ENCODE results near the gene TMEM54.
A peak's percentile ranks its signal among the peaks of the same experiment; 100 is the strongest.

Gene TMEM54

DNA sequence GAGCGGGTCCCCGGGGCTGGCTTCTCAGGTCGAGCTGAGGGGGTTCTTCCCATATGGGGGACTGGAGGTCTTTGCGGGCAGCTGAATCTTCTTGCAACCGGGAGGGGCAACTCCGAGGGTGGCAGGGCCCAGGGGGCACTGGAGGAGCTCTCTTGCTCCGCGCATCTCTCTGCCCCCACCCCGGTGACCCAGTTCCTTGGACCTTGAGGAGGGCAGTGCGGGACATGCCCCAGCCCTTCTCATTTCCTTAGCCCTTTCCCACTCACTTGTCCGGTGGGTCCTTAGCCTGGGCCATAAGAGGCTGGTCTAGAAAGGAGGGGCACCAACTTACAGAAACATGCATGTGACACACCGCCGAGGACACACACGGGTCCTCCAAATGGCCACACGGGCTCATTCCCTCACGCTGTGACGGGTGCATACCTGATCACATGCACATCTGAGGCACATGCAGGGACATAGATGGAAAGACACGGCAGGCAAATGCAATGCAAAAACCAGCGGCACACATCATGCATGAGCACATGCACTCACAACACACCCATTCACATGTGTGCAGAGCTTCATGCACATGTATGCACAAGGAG lies 14.3 kb downstream of the TMEM54 start:
- DNase-seq: no peak
- in situ Hi-C loops (cut with MboI; ENCODE audit: low pct_unique_long_range_greater_than_20kb, low sequenced_read_pairs): no loop called here

DNA sequence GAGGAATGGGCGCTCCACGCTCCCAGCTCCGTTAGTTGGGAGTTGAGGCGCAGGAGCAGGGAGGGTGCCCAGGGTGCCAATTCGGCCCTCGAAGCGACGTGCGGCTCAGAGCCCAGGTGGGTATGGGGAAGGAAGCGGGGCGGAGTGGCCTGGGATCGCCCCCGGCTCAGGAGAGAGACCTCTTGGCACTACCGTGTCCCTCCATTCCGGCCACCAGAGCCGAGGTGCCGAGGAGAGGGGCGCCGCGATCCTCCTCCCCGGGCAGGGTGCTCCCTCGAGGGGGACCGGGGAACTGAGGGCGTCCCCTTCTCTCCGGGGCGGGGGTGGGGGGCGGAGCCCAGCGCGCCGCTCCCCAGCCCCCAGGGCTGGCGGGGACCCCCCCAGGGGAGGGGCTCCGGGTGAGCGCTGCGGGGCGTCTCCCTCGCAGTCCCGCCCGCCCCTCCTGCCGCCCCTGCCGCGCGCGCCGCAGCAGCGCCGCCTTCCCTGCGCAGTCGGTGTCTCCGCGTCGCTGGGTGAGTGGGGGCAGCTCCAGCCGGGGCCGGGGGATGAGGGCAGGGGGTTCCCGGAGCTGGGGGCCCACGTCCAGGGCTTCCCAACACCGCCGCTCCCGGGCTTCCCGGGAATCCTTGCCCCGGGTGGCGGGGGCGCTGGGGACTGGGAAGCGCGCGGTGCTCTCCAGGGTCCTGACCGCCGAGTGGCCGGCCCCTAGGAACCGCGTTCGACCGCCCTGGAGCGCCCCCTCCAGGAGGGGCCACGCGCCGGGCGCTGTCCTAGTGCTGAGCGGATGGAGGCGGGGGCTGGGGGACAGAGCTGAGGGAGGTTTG lies 15.0 kb downstream of the TMEM54 start, which contains the start of gene HPCA:
TSS of gene HPCA (plus strand) at position 488 of the 824 bp plus-strand sequence. CDS start 2,408 bp downstream, outside the sequence.
- in situ Hi-C loops (cut with MboI; ENCODE audit: low pct_unique_long_range_greater_than_20kb, low sequenced_read_pairs): no loop called here
- peak; percentile 74 for DNase-seq

DNA sequence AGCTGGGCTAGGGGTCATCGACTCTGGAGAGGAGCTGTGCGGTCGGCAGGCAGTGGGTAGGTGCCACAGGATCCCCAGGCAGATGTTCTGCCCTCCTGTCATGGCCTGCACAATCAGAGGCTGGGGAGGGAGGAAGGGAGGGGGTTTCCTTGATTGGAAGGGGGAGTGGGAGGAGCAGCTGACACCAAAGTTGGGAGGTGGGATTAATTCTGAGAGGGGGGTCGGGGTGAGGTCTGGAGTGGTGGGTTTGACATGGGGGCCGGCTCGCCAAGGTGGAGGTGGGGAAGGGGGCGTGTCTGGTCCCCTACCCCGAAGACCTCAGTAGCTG lies 15.5 kb downstream of the TMEM54 start:
- DNase-seq: no peak
- in situ Hi-C loops (cut with MboI; ENCODE audit: low pct_unique_long_range_greater_than_20kb, low sequenced_read_pairs): no loop called here

DNA sequence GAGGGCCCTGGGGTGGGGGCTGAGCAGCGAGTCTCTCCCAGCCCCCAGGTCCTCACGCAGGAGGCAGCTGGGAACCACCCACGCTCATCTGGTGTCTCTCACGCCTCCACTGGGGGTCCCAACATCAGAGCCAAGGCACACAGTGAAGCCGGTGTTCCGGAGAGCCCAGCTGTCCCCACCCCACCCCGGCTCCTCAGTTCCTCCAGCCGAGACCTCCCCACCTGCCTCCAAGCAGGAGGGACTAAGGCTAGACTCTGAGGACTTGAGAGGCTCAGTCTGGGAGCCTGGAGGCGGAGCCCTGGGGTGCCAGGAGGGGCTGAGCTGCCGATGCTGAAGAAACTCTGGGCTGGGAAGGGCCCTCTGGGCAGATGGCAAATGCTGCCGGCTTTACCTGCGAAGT lies 16.5 kb downstream of the TMEM54 start:
- in situ Hi-C loops (cut with MboI; ENCODE audit: low pct_unique_long_range_greater_than_20kb, low sequenced_read_pairs): no loop called here
- no peak for DNase-seq

DNA sequence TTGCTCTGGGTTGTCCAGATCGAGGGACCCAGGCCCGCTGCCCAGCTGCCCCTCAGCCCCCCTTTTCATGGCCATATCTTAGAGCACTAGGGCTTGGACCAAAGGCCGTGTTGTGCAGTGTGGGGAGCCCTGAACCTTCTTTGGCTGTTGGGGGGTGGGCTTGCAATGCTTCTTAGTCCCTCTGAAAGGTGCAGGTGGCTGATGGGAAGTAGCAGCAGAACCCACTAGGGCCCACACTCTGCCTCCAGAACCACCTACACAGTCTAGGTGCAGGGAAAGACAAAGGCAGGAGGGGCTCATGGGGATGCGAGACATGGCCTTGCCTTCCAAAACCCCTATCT lies 17.2 kb downstream of the TMEM54 start:
- DNase-seq: no peak
- in situ Hi-C loops (cut with MboI; ENCODE audit: low pct_unique_long_range_greater_than_20kb, low sequenced_read_pairs): no loop called here

DNA sequence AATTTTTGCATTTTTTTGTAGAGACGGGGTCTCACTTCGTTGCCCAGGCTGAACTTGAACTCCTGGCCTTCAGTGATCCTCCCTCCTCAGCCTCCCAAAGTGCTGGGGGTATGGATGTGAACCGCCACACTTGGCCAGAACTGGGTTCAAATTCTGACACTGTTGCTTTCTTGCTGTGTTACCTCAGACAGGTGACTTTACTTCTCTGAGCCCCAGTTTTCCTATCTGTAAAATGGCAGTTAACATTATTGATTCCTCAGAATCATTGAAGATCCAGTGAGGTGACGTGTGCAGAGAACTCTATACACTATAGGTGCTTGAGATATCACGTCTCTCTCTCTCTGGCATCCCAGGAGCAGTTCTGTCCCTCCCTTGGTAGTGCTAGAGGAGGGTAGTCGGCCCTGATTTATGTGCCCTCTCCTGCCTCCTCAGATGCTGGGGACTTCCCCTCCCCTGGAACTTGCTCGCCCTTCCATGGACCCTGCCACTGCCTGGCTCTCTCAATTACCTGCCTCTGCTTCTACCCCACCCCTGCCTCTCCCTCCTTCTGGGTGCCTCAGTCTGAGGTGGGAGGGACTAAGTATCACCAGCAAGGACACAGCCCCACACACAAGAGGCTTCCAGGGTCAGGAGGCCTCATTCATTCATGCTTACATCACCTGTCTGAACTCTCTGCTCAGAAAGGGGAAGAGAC lies 17.7 kb downstream of the TMEM54 start:
- in situ Hi-C loops (cut with MboI; ENCODE audit: low pct_unique_long_range_greater_than_20kb, low sequenced_read_pairs): no loop called here

DNA sequence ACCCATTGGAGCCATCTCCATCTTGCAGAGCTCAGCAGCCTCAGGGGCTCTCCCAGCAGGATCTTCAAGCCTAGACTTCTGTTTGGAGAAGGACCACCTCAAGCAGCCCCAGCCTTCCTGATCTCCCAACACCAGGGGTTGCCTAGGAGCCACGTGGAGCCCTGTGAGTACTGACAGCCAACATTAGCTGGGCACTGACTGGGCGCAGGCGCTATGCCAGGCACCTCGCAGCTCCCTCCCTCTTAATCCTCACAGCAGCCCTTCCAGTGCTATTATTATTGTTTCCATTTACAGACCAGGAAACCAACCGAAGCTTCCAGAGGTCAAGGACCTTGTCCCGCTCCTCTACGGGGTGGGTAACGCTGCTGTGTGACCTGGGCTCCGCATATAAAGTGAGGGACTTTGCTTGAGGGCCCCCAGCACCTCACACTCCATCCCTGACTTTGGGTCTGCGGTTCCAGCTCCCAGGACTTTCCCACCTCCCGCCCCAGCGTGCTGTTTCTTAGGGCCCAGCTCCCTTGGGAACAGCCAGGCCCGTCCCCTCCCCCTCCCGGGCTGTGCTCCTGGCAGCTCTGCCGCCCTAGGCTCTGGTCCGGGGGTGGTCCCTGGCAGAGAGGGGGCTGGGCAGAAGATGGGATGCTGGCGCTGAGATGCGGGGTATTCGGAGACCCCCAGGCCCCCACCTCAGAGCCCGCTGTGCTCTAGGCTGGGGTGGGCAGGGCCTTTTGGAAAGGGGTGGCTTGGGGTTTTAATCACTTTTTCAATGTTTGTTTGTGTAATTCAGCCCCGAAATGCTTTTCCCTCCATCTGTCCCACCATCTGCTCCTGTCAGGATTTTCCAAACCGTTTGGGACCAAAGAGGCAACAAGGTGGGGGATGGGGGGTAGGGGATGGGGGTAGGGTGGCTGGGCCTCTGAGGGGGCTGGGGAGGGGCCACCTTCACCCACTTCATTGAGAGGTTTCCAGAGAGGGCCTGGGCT lies 19.0 kb downstream of the TMEM54 start:
- in situ Hi-C loops (cut with MboI; ENCODE audit: low pct_unique_long_range_greater_than_20kb, low sequenced_read_pairs): no loop called here
- DNase-seq: no peak

More for the DNA sequence above, 17.7 kb downstream of the TMEM54 start:
- DNase-seq: no peak

DNA sequence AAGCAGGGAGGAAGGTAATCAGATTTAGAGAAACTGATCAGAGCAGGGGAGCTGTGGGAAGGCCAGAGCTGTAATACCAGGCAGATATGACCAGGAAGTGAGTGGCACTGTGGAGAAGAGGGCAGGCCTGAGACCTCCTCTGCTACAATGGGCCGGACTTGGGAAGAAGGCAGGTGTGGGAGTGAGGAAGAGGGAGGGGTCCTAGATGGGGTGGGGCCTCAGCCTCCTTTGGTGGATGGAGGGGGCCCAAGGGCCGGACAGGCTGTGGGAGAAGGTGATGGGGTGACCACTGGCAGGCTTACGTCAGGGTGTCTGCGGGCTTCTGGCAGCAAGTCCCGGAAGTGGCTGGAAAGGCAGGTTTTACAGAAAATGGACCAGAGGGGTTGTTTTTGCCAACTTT lies 19.9 kb downstream of the TMEM54 start:
- in situ Hi-C loops (cut with MboI; ENCODE audit: low pct_unique_long_range_greater_than_20kb, low sequenced_read_pairs): no loop called here
- no peak for DNase-seq

DNA sequence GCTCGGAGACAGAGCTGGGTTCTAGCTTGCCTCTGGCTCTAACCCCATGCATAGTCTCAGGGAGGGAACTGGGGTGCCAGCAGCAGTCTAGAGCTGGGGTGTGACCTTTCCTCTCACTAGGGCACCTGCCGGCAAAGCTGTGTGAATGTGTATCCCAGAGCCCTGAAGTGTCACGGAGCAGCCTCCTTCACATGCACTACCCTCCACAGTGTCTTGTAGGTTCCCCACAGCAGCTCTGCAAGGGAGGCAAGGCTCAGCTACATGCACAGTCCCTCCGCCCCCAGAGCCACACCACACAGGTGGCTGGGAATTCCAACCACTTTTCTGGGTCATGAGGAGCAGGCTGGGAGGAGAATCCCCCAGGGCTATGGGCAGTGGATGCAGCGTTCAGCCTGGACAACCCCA lies 22.6 kb downstream of the TMEM54 start:
- in situ Hi-C loops (cut with MboI; ENCODE audit: low pct_unique_long_range_greater_than_20kb, low sequenced_read_pairs): no loop called here
- no peak for DNase-seq

DNA sequence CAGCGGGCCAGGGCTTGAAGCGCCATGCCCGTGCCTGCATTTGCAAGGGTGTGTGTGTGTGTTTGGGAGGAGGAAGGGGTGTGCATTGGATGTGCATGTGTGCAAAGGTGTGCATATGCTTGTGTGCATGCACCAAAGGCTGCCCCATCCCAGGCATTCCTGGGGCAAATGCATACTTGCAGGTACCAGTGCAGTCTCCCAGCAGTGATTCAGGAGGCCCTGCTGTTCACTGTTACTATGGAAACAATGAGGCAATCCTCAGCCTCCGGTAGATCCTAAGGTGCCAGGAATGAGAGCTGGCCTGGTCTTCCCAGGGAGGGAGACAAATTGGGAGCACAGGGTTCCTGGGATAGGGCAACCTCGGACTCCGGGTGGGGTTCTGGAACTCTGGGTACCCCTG lies 23.0 kb downstream of the TMEM54 start:
- in situ Hi-C loops (cut with MboI; ENCODE audit: low pct_unique_long_range_greater_than_20kb, low sequenced_read_pairs): no loop called here
- no peak for DNase-seq

DNA sequence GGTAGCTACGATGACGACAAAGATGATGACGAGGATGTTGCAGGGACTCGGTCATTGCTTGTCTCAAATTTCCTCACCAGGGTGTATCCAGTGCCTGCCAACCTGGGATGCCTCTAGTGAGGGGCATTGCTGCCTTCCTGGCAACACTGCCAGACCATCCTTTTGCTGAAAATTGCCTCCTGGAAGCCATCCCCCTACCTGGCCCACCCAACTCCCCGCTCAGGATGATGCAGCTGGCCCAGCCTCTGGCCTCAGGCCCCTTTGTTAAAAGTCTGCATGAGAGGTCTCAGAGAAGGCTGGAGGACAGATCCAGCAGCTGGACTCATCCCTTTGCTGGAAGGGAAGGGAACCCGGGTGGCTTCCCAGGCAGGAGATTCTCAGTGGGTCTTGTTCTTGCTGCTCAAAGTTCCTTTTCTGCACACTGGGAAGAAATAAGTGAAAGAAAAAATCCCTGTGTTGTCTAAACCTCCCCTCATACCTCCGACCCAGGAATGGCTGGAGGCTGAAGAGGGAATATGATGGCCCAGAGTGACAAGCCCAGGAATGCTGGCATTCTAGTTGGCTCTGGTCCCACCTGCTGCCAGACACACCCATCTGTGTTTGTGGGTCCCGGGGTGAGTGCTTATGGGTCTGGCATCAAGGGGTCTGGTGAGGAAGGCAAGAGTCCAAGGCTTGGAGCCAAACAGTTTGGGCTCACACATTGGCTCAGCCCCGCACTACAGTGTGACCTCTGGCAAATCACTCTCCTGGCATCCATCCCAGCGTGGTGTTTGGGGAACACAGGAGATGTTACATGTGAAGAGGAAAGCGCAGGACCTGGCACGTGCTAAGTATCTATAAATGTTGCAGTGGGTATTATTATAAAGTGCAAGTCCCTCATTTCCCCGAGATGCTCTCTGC lies 23.7 kb downstream of the TMEM54 start:
- in situ Hi-C loops (cut with MboI; ENCODE audit: low pct_unique_long_range_greater_than_20kb, low sequenced_read_pairs): no loop called here
- DNase-seq: no peak

DNA sequence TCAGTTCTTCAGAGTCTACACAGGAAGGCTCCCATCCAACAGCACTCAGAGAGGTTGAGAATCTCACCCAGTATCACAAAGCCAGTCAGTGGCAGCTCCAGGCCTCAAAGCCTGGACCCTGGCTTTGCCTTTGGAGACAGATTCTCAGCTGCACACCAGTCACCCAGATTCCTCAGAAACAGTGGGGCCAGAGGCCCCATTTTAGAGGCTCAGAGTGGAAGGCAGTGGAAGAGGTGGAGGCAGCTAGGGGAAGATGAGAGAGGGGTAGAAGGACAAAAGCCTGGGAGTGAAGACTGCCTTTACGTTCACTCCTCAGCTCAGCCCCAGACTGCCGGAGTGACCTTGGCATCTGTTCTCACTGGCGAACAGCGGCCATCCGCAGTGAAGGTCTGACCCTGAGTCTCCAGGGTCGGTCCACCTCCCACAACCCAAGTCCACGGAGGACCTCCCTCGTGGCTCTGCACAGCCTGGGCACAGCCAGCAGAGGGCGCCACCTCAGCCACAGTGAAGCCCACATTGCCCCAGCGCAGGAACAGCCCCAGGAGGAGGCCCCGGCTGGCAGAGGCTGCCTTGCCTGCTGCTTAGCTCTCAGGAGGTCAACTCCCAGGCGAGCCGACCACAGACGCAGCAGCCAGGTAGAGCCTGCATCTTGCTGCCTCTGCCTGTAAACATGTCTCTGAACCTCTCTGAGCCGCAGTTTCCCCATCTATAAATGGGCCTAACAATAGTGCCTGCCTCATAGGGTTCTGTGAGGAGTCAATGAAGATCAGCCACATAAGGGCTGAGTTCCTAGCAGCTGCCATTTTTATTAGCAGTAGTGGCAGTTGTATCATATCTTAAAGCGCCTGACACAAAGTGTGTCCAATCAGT lies 24.6 kb downstream of the TMEM54 start:
- in situ Hi-C loops (cut with MboI; ENCODE audit: low pct_unique_long_range_greater_than_20kb, low sequenced_read_pairs): no loop called here
- peak; percentile 68 for DNase-seq

DNA sequence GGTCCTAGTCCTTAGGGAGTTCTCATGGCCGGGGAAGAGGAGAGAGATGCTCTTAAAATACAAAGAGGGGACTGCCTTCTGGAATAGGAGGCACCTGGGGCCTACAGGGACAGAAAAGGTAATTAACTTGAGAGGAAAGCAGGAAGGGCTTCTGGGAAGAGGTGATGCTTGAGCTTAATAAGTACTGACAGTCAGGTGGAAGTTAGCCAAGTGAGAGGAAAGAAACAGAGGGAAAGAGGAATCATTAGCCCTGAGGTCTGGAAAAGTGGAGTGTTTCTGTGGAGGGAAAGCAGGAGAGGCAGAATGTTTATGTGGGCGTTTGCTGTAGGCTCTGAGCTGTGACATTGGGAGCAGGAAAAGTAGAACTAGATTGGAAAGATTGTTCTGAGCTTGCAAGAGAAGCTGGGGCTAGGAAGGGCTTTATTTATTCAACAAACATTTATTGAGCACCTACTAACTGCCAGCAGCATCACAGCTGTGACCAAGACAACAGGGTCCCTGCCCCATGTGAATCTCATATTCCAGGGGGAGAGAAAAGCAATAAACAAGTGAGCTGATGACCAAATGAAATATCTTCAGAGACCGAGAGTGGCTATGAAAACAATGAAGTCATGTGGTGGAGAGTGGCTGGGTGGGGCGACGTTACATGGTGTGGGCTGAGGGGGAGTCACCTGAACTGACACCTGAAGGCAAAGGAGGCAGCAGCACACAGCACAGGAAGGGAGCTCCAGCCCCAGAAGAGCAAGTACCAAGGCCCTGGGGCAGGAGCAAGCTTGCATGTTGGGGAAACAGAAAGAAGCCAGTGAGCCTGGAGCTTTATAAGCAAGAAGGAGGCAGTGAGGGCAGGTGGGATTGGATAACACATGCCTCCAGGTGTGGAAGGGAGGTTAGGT lies 26.1 kb downstream of the TMEM54 start:
- in situ Hi-C loops (cut with MboI; ENCODE audit: low pct_unique_long_range_greater_than_20kb, low sequenced_read_pairs): no loop called here

DNA sequence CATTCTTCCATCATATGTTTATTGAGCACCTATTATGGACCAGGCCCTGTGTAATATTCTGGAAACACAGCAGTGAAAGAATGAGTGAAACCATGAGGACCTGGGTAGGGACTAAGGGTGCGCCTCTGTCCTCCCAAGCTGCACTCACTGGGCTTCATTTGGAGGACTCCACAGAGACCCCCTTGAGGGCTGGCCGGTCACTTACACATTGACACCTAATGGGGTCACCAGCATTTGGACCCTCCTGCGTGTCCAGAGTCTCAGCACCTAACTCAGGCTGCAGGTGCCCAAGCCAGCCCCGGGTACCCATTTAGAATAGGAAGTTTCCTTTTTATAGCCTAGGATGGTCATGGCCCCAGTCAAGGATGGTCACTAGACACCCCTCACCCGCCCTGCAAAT lies 27.7 kb downstream of the TMEM54 start:
- DNase-seq: no peak
- in situ Hi-C loops (cut with MboI; ENCODE audit: low pct_unique_long_range_greater_than_20kb, low sequenced_read_pairs): no loop called here

More for the DNA sequence above, 26.1 kb downstream of the TMEM54 start:
- DNase-seq: no peak

DNA sequence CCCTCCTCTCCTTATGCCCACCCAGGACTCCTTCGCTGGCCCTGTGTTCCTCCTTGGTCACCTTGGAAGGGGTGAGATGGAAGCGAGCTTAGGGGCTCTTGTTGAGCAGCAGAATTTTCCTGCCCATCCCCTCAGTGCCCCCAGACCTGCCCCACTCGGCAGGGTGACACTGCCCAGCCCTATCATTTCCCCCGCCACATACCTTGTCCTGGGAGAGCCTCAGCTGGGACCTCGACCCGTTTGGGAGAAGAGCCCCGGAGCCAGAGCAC lies 29.1 kb downstream of the TMEM54 start:
- in situ Hi-C loops (cut with MboI; ENCODE audit: low pct_unique_long_range_greater_than_20kb, low sequenced_read_pairs): no loop called here
- DNase-seq: no peak

DNA sequence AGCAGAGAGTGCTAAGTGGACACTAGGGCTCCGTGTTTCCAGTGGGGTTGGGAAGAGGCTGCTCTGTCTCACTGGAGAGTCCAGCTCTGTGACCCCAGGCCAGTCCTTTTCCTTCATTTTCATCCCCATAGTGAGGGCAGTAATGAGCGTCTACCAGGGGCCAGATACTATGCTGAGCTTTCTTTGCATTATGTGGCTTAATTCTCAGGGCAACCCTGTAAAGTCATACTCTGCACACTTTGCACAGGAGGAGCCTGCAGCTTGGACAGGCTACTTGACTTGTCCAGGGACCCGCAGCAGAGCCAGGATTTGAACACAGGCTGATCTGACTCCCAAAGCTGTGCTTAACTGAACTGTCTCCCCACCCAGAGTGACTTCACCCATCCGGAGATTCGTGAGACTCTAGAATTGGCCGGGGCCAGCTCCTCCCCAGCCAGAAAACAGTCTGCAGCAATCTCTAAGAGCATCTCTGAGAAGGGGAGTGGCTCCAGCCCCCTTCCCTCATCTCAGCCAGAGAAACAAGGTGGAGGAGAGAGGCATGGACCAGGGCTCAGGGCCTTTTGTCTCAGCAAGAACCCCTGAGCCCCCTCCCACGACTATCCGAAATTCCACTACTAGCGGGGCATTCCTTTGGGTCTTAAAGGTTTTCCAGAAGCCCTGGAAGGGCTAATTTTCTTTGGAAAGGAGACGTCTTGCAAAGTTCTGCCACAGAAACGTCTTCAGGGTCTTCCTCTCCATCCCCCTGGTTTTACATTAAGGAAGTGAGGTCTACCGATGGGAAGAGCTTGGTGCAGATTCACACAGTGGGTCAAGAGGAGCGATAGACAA lies 29.6 kb downstream of the TMEM54 start:
- no peak for DNase-seq
- in situ Hi-C loops (cut with MboI; ENCODE audit: low pct_unique_long_range_greater_than_20kb, low sequenced_read_pairs): no loop called here

Measured in KBM-7 (cell line).